Spleen (tissue), 11 donors: ENCODE data around the gene UPF2. TPM values are rescaled to one million over a fixed set of nuclear protein-coding genes. Genes with fewer than 3 reads are reported as not detected.

ENCODE experiments used
- DNase-seq: peaks from one replicate; pipeline ENCODE4 v3.0.0-alpha.2; 2020
- H3K27ac ChIP-seq, 8 donors: fragments of 200-600 bp; sonication (generic) in 7 of 8; 1 replicate in 4 of 8; 2 replicates in 4 of 8; pipeline versions ENCODE4 v1.5.0 to v1.8.0; 2016 to 2021; ENCODE audit warnings: inconsistent platforms in 4 of 8, mild to moderate bottlenecking in 4 of 8, moderate library complexity in 1 of 8
- H3K27me3 ChIP-seq, 7 donors: fragments of 200-600 bp; sonication (generic) in 6 of 7; replicated peaks in 1 of 7; 1 replicate in 4 of 7; 2 replicates in 3 of 7; pipeline versions ENCODE4 v1.5.0 to v1.8.0; 2016 to 2021; ENCODE audit warnings: inconsistent platforms in 3 of 7, mild to moderate bottlenecking in 1 of 7
- H3K36me3 ChIP-seq, 6 donors: fragments of 200-600 bp; sonication (generic) in 5 of 6; 1 replicate in 4 of 6; 2 replicates in 2 of 6; pipeline versions ENCODE4 v1.5.0 to v1.8.0; 2016 to 2021; ENCODE audit warnings: inconsistent platforms in 2 of 6
- H3K4me1 ChIP-seq, 6 donors: fragments of 200-600 bp; sonication (generic) in 5 of 6; 1 replicate in 3 of 6; 2 replicates in 3 of 6; pipeline versions ENCODE4 v1.5.0 to v1.8.0; 2016 to 2021; ENCODE audit warnings: inconsistent platforms in 3 of 6
- H3K4me3 ChIP-seq, 8 donors: fragments of 200-600 bp; sonication (generic) in 7 of 8; 1 replicate in 4 of 8; 2 replicates in 4 of 8; pipeline versions ENCODE4 v1.5.0 to v1.8.0; 2016 to 2021; ENCODE audit warnings: inconsistent platforms in 4 of 8, mild to moderate bottlenecking in 4 of 8, moderate library complexity in 2 of 8
- H3K9me3 ChIP-seq, 8 donors: fragments of 200-600 bp; sonication (generic) in 7 of 8; 1 replicate in 4 of 8; 2 replicates in 4 of 8; pipeline versions ENCODE4 v1.5.0 to v1.8.0; 2016 to 2021; ENCODE audit warnings: inconsistent platforms in 4 of 8
- CTCF ChIP-seq, 11 experiments: fragments of 200-600 bp in 7 of 11; fragments of 450-650 bp in 4 of 11; sonication (generic) in 4 of 11; IDR thresholded peaks in 8 of 11; conservative IDR thresholded peaks in 3 of 11; 1 replicate in 7 of 11; 2 replicates in 4 of 11; pipeline versions ENCODE4 v1.4.0 to v1.8.0; 2016 to 2021; ENCODE audit warnings: antibody characterized with exemption in 11 of 11, inconsistent platforms in 4 of 11, mild to moderate bottlenecking in 1 of 11
- POLR2A ChIP-seq, 3 donors: fragments of 450-650 bp; IDR thresholded peaks; one replicate each; pipeline ENCODE4 v1.5.1; 2017; ENCODE audit warnings: antibody characterized with exemption in 3 of 3, mild to moderate bottlenecking in 1 of 3
- POLR2AphosphoS5 ChIP-seq, 3 donors: sonication (generic); formaldehyde crosslinking; IDR thresholded peaks; one replicate each; pipeline ENCODE4 v1.5.1; 2017; ENCODE audit warnings: antibody characterized with exemption in 3 of 3
- WGBS, 5 donors: extraction: QIAGEN DNeasy Blood & Tissue Kit in 3 of 5; methylation state at CpG; one replicate each; pipeline versions ENCODE4 v1.1.5 to v1.1.7; 2013 to 2018; 5-methylcytosine and 5-hydroxymethylcytosine counted together
- intact Hi-C: fragments of 100-400 bp; cut with DNase I; formaldehyde crosslinking; loops from one replicate; pipeline ENCODE4 v1.15.0; 2023; ENCODE audit warnings: low total_unique reads
- polyA plus RNA-seq, 3 donors: library from polyadenylated mRNA; stranded (reverse); fragments of 200-250 nt; gene quantifications; one replicate each; pipeline ENCODE4 v1.2.1, GENCODE V29; 2013
- total RNA-seq, 7 donors: library from RNA; depleted of rRNA in 3 of 7; stranded (reverse); fragments of >200 nt in 3 of 7; fragmentation: NEBNext Ultra II Directional in 4 of 7; extraction: Animal tissue kit (Norgen Biotek cat#: 25700) in 4 of 7; gene quantifications; one replicate each; pipeline versions ENCODE4 v1.1.0 to v1.2.1, GENCODE V29; 2016 to 2021
- donor health status: healthy with polysubstance abuse.
- donor health status: DM: no; HTN: no; CAD: no; lungs with moderate emphysema.
- donor health status: DM: no; HTN: no; CAD: no.
- donor health status: Bipolar disorder and iron deficiency.
- donor health status: healthy.
- donor health status: DM: no; HTN: no; CAD: no.
- donor health status: DM: yes; HTN: yes; CAD: no.

Gene UPF2
- total and polyA plus RNA-seq, 10 donors, result 11.5 to 34.9 (median 27.4) TPM

GRCh38 chr10:11880151-11881029, 162.2 kb downstream of the UPF2 start:
- WGBS, 5 donors, result 81 to 89% (median 86%) methylated on average over 25 to 32 of the region's 32 CpGs

GRCh38 chr10:11879387-11880094, 163.1 kb downstream of the UPF2 start:
- Histone ChIP-seq H3K27ac (no peak overlapping the region), H3K4me3 (no peak overlapping the region)
- intact Hi-C loops, result no loop called here

More at GRCh38 chr10:11880151-11881029, 162.2 kb downstream of the UPF2 start:
- H3K9me3 ChIP-seq, result no peaks in the 10 kb centered on the region
- TF ChIP-seq POLR2A (IDR thresholded peaks at IDR 0.05) (no peak), POLR2AphosphoS5 (IDR thresholded peaks at IDR 0.05) (no peak), CTCF (IDR thresholded peaks at IDR 0.05 in 8 of 11, conservative IDR thresholded peaks at IDR 0.05 in 3 of 11) (no peak)
- H3K4me3 ChIP-seq, result no peak overlapping the region
- H3K4me1 ChIP-seq, result peaks cover 0 to 24% (median under 1%) of the 10 kb centered on the region in 6 donors
- DNase-seq, result peak; percentile 55
- no peak overlapping the region for H3K27ac ChIP-seq
- intact Hi-C loops, result no loop called here
- H3K27me3 ChIP-seq, result no peaks in the 10 kb centered on the region
- no peaks in the 10 kb centered on the region for H3K36me3 ChIP-seq

GRCh38 chr10:11878776-11879175, 163.8 kb downstream of the UPF2 start:
- Histone ChIP-seq H3K4me1 (peaks cover 3 to 40% (median 13%) of the 10 kb centered on the region in 6 donors), H3K27me3 (no peaks in the 10 kb centered on the region), H3K4me3 (no peak overlapping the region), H3K9me3 (no peaks in the 10 kb centered on the region), H3K27ac (no peak overlapping the region), H3K36me3 (no peaks in the 10 kb centered on the region)
- DNase-seq, result peak; percentile 67
- TF ChIP-seq POLR2A (IDR thresholded peaks at IDR 0.05) (no peak), POLR2AphosphoS5 (IDR thresholded peaks at IDR 0.05) (no peak), CTCF (IDR thresholded peaks at IDR 0.05 in 8 of 11, conservative IDR thresholded peaks at IDR 0.05 in 3 of 11) (no peak)
- intact Hi-C loops, result no loop called here
- 87 to 93% (median 89%) methylated on average over 10 to 12 of the region's 12 CpGs for WGBS, 5 donors

More at GRCh38 chr10:11879387-11880094, 163.1 kb downstream of the UPF2 start:
- H3K4me1 ChIP-seq, result peaks cover under 1 to 32% (median 9%) of the 10 kb centered on the region in 6 donors
- H3K27me3 ChIP-seq, result no peaks in the 10 kb centered on the region
- H3K36me3 ChIP-seq, result no peaks in the 10 kb centered on the region
- no peaks in the 10 kb centered on the region for H3K9me3 ChIP-seq
- TF ChIP-seq POLR2AphosphoS5 (IDR thresholded peaks at IDR 0.05) (no peak), POLR2A (IDR thresholded peaks at IDR 0.05) (no peak), CTCF (IDR thresholded peaks at IDR 0.05 in 8 of 11, conservative IDR thresholded peaks at IDR 0.05 in 3 of 11) (no peak)
- WGBS, 5 donors, result 83 to 88% (median 88%) methylated on average over 14 to 15 of the region's 15 CpGs
- peak; percentile 59 for DNase-seq

- Histone ChIP-seq H3K27me3 (no peaks in the 10 kb centered on the region), H3K4me1 (peaks cover 3 to 41% (median 13%) of the 10 kb centered on the region in 6 donors), H3K27ac (no peak overlapping the region), H3K36me3 (no peaks in the 10 kb centered on the region), H3K4me3 (no peak overlapping the region), H3K9me3 (no peaks in the 10 kb centered on the region)
- DNase-seq, result peak; percentile 64
- no peak for TF ChIP-seq POLR2A (IDR thresholded peaks at IDR 0.05)
- no peak for TF ChIP-seq CTCF (IDR thresholded peaks at IDR 0.05 in 8 of 11, conservative IDR thresholded peaks at IDR 0.05 in 3 of 11)
- TF ChIP-seq POLR2AphosphoS5 (IDR thresholded peaks at IDR 0.05), result no peak
- 76 to 80% (median 80%) methylated on average over 9 to 13 of the region's 13 CpGs for WGBS, 5 donors
- intact Hi-C loops, result no loop called here
Observed at GRCh38 chr10:11877591-11877905, 165.1 kb downstream of the UPF2 start.
